ENCODE measurements around the gene UBR3. TPM values are rescaled to one million over a fixed set of nuclear protein-coding genes. Genes with fewer than 3 reads are reported as not detected.
"Not testable (repeated sequence)": the region's sequence is repeated elsewhere in the genome, so short reads cannot be mapped to it uniquely, and the experiment has no call there.

UBR3 gene
- total RNA-seq, 1 experiment from 2014 or later: 21.9 TPM

GRCh38 chr2:169955940-169956339 lies 128.7 kb downstream of the UBR3 start:
- Histone ChIP-seq H2BK5ac (ENCODE audit: insufficient read length, low read length) (no peak overlapping the region), H2BK12ac (ENCODE audit: insufficient read length, low read depth, low read length) (no peak overlapping the region), H3K23me2 (ENCODE audit: insufficient read length, low read depth, low read length, poor library complexity, severe bottlenecking) (no peaks in the 10 kb centered on the region), H4K8ac (replicated peaks; ENCODE audit: insufficient read length, low read depth, low read length) (no peak overlapping the region), H3K56ac (ENCODE audit: insufficient read length, low read depth, low read length) (no peak overlapping the region), H4K91ac (ENCODE audit: insufficient read length, low read depth, low read length) (no peak overlapping the region), H3K18ac (ENCODE audit: insufficient read length, low read depth, low read length) (no peak overlapping the region), H3K14ac (ENCODE audit: insufficient read depth, low read length) (no peak overlapping the region), H3K23ac (ENCODE audit: insufficient read length, low read depth, low read length) (no peak overlapping the region), H2AFZ (ENCODE audit: low read length) (no peak overlapping the region), H2AK5ac (ENCODE audit: insufficient read length, low read length) (no peak overlapping the region), H3K9me3 (ENCODE audit: control insufficient read depth, low read depth, low read length) (no peaks in the 10 kb centered on the region), H4K20me1 (ENCODE audit: control insufficient read depth, insufficient read depth, insufficient read length) (no peaks in the 10 kb centered on the region), H2BK120ac (ENCODE audit: low read depth, low read length, poor library complexity, severe bottlenecking) (no peak overlapping the region), H3T11ph (ENCODE audit: low read length) (no peak overlapping the region), H2BK15ac (ENCODE audit: low read depth, low read length) (no peak overlapping the region), H3K79me2 (ENCODE audit: insufficient read depth, low read length) (no peaks in the 10 kb centered on the region), H3K4me2 (ENCODE audit: insufficient read depth, insufficient read length, low read length) (no peak overlapping the region), H4K5ac (ENCODE audit: insufficient read length, low read depth, low read length) (no peak overlapping the region), H3K27me3 (ENCODE audit: insufficient read depth, low read length) (no peaks in the 10 kb centered on the region), H3K27ac (ENCODE audit: insufficient read length, low read depth, low read length) (no peak overlapping the region), H2BK20ac (ENCODE audit: low read depth, low read length, poor library complexity, severe bottlenecking) (no peak overlapping the region), H3K4me1 (ENCODE audit: insufficient read depth, low read length) (no peaks in the 10 kb centered on the region), H3K79me1 (ENCODE audit: insufficient read depth, low read depth, low read length, poor library complexity, severe bottlenecking) (no peaks in the 10 kb centered on the region), H3K9ac (ENCODE audit: extremely low read depth, insufficient read length, low read length) (no peak overlapping the region), H3K4ac (ENCODE audit: low read depth, low read length) (no peak overlapping the region)
- Mint-ChIP-seq H3K9me3 (no peaks in the 10 kb centered on the region), H3K4me1 (peaks cover 0 to 2% of the 10 kb centered on the region in 2 experiments; a peak in 1 of 4 replicates), H3K27ac (peak overlapping the region in 1 of 3 experiments; percentile 58; a peak in 2 of 7 replicates), H3K27me3 (ENCODE audit: low read depth) (no peaks in the 10 kb centered on the region), H3K36me3 (ENCODE audit: insufficient read depth in 1 of 3, low read depth in 3 of 3) (peaks cover 0 to 19% (median 5%) of the 10 kb centered on the region in 3 experiments; a peak in 5 of 7 replicates), H3K4me3 (no peak overlapping the region)
- DNase-seq: no peak
- TF ChIP-seq, protein P1, sequence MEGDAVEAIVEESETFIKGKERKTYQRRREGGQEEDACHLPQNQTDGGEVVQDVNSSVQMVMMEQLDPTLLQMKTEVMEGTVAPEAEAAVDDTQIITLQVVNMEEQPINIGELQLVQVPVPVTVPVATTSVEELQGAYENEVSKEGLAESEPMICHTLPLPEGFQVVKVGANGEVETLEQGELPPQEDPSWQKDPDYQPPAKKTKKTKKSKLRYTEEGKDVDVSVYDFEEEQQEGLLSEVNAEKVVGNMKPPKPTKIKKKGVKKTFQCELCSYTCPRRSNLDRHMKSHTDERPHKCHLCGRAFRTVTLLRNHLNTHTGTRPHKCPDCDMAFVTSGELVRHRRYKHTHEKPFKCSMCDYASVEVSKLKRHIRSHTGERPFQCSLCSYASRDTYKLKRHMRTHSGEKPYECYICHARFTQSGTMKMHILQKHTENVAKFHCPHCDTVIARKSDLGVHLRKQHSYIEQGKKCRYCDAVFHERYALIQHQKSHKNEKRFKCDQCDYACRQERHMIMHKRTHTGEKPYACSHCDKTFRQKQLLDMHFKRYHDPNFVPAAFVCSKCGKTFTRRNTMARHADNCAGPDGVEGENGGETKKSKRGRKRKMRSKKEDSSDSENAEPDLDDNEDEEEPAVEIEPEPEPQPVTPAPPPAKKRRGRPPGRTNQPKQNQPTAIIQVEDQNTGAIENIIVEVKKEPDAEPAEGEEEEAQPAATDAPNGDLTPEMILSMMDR (conservative IDR thresholded peaks at IDR 0.05): no peak

GRCh38 chr2:169957219-169957618 lies 130.0 kb downstream of the UBR3 start:
- not testable (repeated sequence) for H3K4me1 Mint-ChIP-seq; H3K23me2 ChIP-seq (ENCODE audit: insufficient read length, low read depth, low read length, poor library complexity, severe bottlenecking); H2BK5ac ChIP-seq (ENCODE audit: insufficient read length, low read length); H3K4me3 Mint-ChIP-seq; H3K79me1 ChIP-seq (ENCODE audit: insufficient read depth, low read depth, low read length, poor library complexity, severe bottlenecking); H2BK15ac ChIP-seq (ENCODE audit: low read depth, low read length); H2AK5ac ChIP-seq (ENCODE audit: insufficient read length, low read length); H2BK12ac ChIP-seq (ENCODE audit: insufficient read length, low read depth, low read length); H3K27ac ChIP-seq (ENCODE audit: insufficient read length, low read depth, low read length); H3K14ac ChIP-seq (ENCODE audit: insufficient read depth, low read length); H3K9me3 Mint-ChIP-seq; H3K79me2 ChIP-seq (ENCODE audit: insufficient read depth, low read length); H3K9me3 ChIP-seq (ENCODE audit: control insufficient read depth, low read depth, low read length); H4K91ac ChIP-seq (ENCODE audit: insufficient read length, low read depth, low read length); H3K56ac ChIP-seq (ENCODE audit: insufficient read length, low read depth, low read length); H3K4me2 ChIP-seq (ENCODE audit: insufficient read depth, insufficient read length, low read length); H4K8ac ChIP-seq (replicated peaks; ENCODE audit: insufficient read length, low read depth, low read length); DNase-seq; H3K27ac Mint-ChIP-seq; H4K5ac ChIP-seq (ENCODE audit: insufficient read length, low read depth, low read length); H3K4me1 ChIP-seq (ENCODE audit: insufficient read depth, low read length); H2AFZ ChIP-seq (ENCODE audit: low read length); H3K4ac ChIP-seq (ENCODE audit: low read depth, low read length); H2BK20ac ChIP-seq (ENCODE audit: low read depth, low read length, poor library complexity, severe bottlenecking); H3K27me3 Mint-ChIP-seq (ENCODE audit: low read depth); H4K20me1 ChIP-seq (ENCODE audit: control insufficient read depth, insufficient read depth, insufficient read length); H3K9ac ChIP-seq (ENCODE audit: extremely low read depth, insufficient read length, low read length); H3K27me3 ChIP-seq (ENCODE audit: insufficient read depth, low read length); H2BK120ac ChIP-seq (ENCODE audit: low read depth, low read length, poor library complexity, severe bottlenecking); H3K23ac ChIP-seq (ENCODE audit: insufficient read length, low read depth, low read length); H3T11ph ChIP-seq (ENCODE audit: low read length); H3K18ac ChIP-seq (ENCODE audit: insufficient read length, low read depth, low read length)
- H3K36me3 Mint-ChIP-seq (ENCODE audit: insufficient read depth in 1 of 3, low read depth in 3 of 3): peaks cover 0 to 19% (median 5%) of the 10 kb centered on the region in 3 experiments; a peak in 5 of 7 replicates
- WGBS (ENCODE audit: extremely low coverage, insufficient read length, low lambda C conversion rate): no CpG with 5 or more reads among the region's 5 CpGs

Data from H9 (cell line).